HG03342 (cell line): Measurements from ENCODE around the gene TBPL1.
A peak's percentile ranks its signal among the peaks of the same experiment; 100 is the strongest.

Experiments
- ATAC-seq: cut with Tn5 transposase; IDR thresholded peaks from one replicate; pipeline ENCODE4 v1.9.1; 2021; ENCODE audit warnings: mild to moderate bottlenecking, moderate library complexity; ENCODE audit not compliant: unreplicated experiment

The TBPL1 gene

DNA sequence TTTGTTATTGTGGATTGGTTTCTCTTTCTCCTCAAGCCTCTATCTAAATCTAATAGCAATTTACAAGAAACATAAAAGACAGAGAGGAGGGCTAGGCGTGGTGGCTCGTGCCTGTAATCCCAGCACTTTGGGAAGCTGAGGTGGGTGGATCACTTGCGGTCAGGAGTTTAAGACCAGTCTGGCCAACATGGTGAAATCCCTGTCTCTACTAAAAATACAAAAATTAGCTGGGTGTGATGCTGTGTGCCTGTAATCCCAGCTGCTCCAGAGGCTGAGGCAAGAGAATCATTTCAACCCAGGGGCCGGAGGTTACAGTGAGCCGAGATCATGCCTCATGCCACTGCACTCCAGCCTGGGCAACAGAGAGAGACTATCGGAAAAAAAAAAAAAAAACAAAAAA lies 52.8 kb downstream of the TBPL1 start:
- ATAC-seq: no peak

DNA sequence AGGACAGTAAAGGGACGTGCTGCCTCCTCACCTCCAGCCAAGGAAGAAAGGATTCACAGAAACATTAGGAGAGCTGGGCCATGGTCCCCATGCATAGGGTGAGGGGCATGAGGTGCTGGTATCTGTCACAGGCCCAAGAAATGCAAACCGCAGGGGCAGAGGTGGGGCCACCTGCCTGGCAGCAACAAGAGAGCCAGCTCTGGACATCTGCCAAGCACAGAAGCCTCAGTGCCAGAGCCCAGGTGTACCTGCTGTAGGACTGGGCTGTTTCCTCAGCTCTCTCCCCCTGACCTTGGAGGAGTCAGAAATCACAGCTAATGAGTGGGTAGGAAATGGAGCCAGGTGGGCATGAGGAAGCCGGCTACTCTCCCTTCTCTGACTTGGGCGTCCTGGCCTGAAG lies 54.1 kb downstream of the TBPL1 start:
- no peak for ATAC-seq

DNA sequence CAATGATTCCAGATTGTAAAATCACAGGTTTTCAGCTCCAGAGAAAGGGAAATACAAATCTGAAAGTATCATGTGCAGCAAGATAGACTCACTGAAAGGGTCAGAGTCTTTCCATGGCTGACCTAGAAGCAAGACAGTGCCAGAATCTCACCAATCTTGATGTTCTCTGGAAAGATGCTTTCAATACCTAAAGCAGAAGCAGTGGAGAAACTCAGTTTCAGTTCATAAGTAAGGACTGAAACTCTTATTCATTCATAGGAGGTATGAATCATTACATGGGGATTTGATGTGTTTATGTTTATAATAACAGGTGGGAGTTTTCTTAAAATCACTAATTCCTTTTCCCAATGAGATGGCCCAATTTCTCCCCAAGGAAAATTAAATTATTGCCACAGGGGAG lies 56.9 kb downstream of the TBPL1 start:
- no peak for ATAC-seq

DNA sequence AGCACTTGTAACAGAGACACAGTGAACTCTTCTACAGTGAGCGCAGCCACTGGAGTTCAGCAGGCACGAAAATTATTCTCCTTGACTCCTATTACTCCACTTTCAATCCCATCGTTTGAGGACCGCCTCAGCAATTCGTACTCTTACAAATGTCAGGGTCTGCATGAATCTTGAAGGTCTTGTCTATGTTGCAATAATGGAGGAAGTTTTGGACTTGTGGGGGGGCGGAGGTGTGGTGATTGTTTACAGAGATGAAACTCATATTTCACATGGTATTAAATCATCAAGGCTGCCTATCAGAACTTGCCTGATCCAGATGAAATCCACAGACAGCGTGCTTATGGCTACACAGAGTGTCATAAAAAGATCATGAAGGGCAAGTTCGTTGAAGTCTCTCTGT lies 57.4 kb downstream of the TBPL1 start:
- ATAC-seq: no peak

DNA sequence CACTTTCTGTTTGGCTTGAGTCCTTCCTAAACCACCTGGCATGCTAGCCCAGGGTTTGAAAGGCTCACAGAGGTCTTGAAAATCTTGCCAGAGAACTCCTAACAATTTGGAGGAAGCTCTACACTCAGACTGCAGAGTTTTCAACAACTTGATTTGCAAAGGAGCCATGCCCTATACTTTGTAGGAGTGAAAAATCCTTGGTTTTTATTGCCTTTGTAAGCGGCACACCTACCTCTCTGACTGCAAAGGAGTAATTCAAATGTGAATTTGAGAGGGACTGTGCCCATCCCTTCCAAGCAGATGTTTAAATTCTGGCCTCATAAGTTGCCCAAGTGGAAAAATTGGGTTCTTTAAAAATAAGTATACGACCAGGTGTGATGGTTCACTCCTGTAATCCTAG lies 58.0 kb downstream of the TBPL1 start:
- no peak for ATAC-seq

DNA sequence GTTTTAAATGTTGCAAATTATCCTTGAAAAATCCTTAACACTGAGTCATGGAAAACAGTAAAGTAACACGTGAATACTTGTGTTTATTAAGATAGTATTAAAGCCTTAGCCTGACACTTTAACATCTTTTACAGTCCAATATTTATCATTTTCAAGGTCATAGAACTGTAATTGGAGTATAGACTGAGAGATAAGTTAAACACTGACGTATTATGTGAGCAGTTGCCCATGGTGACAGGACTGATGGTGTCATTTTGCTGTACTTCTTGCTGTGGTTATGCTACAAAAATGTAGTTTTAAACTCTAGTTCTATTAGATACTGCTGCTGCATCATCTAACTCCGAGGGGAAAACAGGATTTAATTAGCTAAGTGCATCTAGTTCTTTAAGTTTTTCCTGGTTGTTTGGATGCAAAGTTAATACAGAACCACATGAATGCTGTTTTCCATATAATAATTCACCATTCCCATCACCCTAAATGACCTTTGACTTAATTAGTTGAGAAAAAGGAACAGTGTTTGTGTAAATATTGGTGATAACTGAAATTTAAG lies 61.6 kb downstream of the TBPL1 start:
- ATAC-seq: no peak

DNA sequence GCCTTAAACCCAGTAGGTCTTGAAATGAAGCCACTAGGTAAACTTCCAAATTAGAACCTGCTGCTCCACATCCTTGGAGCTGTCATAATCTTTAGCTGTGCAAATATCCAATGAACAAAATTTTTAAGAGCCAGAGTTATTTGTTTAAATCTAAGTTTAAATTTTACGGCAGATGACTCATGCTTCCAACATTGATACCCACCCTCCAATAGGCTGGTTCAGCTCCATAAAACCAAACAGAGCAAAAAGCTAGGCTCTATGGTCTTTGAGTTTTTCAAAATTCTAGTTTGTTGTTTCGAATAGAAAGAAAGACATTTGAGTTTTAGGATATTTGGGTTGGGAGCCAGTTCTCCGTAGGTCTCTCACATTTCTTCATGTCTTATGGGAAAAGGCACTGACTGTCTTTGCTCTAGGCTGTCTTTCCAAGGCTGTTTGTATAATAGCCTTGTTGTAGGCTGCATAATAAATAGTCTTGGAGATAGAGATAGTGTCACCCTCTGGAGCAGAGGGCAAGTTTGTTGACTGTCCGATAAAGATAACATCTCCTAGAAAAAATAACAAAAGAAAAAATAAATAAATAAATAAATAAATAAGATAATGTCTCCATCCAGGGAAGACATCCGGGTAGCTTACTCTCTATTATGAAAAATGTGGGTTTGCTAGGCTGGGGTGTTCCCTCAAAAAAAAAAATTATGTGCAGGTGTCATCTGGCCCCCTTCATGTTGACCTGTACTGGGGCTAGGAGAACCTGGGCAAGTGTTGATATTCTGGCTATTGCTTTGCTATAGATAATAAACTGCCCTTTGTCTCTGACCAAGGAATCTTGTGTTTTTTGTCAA lies 62.9 kb downstream of the TBPL1 start:
- ATAC-seq: no peak

DNA sequence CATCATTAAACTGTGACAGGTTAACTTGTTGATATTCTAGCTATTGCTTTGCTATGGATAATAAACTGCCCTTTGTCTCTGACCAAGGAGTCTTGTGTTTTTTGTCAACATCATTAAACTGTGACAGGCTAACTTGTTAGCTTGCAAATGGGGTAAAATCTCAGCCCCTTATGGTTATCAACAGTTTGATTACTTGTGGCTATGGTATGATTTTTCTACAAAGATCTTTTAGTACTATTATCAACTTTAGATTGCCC lies 63.5 kb downstream of the TBPL1 start:
- ATAC-seq: no peak

DNA sequence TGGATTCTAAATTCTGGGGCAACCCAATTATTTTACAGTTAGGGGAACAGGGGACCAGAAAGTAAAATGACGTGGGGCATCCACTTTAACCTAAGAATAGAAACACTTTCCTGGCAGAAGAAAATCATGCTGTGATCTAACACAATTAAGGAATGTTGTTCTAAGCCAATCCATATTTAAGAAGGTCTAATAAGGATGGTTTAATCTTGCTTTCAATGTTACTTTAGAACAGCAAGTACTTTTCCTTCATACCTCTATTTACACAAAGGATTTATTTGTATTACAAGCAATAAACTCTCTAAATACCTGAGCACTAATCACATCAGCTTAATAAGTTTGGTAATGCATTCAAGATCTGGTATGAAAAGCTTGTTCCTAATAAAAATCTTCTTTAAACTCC lies 67.0 kb downstream of the TBPL1 start:
- ATAC-seq: no peak

DNA sequence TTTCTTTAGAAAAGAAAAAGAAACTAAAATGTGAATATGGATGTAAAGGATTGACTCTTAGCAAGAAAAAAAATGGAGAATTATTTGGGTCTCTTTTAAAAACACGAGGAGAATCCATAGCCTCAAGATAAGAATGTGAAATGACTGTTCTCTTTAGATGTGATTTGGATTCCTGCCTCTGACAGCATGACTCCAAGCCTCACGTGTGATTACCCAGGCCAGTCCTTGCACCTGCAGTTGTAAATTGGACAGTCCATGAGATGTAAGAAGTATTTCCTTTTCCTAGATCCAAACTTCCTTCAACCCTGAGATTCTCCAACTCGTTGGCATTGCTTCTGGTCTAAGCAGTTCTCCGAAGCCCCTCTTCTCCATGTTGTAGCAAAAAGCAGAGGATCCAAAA lies 67.5 kb downstream of the TBPL1 start:
- ATAC-seq: no peak

DNA sequence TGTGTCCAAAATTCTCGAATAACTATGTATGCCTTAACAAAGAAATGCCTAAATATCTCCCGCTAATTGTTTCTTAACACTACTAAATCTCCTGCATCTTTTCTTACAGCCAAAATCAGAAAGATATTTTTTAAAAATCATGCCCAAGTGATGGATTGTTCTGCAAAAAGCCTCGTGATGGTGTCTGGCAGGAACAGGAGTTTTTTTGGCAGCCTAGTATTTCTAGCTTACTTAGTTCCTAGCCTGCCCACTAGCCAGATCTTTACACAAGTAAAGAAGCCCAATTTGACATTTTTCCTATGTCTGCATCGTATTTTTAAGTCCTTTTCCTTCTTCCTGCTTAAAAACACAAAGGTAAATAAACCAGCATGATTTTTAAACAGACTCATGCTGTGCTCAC lies 67.9 kb downstream of the TBPL1 start:
- ATAC-seq: no peak

DNA sequence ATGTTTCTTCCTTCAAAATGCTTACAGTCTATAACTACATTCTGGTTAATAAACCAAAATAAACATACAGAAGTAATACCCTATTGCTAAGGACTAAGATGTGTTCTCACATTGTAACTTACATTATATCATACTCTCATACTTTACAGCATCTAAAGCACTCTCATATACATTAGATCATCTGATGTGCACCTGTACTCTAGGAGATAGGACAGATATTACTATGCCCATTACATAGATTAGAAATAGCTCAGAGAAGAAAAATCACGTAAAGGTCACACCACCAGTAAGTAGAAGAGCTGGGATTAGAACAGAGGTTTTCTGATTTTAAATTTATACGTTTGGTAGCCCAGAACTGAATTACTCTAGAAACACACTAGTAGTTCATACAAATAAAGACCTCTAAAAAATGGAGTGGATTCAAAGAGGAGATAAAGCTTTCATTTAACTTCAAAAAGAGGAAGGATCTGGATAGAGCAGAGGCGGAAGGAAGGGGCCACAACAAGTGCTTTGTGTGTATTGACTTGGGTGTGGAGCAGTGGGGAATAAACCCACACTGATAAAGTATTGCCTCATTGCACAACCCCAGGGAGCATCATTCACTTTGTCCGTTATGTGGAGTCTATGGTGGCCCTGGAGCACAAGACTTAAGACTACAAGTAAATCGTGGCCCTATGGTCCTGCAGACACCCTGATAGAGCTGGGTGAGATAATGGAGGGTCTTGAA lies 68.5 kb downstream of the TBPL1 start:
- no peak for ATAC-seq

DNA sequence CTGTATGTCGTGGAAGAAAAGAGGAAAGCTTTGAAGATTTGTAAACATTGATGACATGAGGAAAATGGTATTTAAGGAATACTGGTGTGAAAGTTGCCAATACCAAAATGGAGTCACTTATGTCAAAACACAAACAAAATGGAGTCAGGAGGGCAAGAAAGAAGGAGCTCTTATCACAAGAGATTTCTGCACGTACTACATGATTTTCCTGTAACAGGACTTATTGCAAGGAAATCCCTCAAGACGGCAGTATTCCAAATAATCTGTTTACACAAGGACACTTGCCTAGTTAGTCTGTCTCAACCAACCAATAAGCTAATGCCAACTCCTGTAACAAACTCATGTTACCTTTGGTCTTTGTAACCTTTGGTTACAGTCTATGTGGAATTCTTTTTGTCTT lies 69.6 kb downstream of the TBPL1 start:
- no peak for ATAC-seq

DNA sequence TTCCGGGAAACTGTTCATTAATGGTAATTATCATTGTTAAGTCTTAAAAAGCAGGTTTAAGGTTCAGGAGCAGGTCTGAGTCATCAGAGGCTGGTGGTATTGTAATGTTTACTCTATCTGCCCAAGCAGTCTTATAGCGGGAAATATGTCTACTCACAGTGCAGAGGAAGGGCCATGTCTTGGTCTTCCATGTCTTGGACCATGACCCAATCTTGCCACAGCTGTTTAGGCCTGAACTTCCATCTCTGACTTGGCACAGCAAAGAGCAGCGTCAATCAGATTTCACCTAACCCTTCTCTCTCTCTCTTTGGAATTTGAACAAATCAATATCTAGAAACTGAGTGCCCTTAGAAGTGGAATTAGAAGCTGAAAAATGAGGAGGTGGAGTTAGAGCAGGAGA lies 73.6 kb downstream of the TBPL1 start:
- ATAC-seq: no peak

DNA sequence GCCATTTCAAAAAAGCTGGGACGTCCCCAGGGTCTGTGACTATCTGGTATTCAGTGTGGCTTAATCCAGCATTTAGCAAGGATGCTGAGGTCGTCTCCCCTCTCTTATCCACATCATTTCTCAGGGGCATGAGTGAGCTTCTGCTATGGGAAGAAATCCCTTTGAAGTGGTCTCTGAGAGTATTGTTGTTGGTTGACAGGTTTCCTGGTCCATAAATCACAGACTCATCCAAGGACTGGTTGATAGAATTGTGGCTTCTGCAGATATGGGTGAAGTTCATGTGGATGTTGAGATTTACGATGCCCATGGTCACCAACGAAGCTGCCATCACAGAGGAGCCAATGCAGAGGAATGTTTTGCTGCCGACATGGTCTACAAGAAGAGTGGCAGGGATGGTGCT lies 75.4 kb downstream of the TBPL1 start:
- no peak for ATAC-seq

DNA sequence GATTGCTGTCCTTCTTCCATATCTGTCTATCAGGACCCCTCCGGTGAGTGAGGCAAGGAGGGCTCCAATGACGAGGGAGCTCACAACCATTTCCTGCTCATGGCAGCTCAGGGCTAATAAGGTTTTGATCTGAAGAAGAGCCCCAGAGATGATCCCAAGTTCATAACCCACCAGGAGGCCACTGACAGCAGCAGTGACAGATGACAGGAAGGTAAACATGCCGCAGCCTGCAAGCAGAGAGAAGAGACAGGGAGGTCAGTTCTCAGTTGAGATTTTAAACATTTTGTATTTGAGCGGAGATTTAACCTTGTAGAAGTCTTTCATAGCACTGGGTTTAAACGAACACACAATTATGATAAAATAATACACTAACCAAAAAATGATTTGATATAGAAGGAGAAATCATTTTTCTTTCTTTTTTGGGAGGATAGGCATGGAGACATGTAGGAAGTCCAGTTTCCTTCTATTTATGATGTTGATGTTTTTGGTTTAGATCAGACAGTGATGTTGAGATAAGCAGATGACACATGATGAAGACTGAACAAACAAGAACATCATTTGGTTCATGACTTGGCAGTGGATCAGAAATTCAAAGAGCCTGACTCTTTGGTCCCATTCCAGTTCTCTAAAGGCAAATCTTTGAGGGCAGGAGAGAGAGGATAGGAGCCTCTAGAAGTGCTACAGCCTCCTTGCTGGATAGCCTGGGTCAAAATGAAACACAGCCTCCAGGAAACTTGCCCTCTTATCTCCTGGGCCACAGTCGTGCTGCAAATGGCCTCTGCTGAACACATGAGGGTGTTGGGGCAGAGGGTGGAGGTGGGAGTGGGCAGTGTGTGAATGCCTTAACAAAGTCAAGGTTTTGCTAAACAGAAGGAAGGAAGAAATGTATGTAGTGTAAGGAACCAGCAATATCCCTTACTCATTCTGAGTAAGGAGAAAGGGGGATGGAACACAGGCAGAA lies 76.8 kb downstream of the TBPL1 start:
- no peak for ATAC-seq

DNA sequence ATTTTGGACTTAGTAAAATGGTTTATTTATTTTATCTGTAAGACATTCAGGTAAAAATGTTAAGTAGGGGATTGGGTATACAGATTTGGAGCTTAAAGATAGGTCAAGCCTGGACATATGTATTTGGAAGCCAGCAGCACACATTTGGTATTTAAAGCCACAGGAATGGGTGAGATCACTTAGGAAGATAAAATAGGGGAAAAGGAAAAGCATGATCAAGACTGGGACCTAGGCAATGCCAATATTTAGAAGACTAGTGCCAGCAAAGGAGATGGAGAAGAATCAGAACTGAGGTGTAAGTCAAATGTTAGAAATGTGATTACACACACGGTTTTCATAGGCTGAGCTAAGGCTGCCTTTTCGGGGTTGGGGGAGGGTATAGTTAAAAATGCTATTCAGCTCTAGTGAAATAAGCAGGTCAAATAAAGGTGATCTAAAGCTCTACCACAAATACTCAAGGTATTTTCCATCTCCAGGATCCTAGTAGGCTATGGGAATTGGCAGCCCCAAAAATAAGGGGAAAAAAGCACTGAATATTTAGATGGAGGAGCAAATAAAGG lies 78.8 kb downstream of the TBPL1 start:
- no peak for ATAC-seq

DNA sequence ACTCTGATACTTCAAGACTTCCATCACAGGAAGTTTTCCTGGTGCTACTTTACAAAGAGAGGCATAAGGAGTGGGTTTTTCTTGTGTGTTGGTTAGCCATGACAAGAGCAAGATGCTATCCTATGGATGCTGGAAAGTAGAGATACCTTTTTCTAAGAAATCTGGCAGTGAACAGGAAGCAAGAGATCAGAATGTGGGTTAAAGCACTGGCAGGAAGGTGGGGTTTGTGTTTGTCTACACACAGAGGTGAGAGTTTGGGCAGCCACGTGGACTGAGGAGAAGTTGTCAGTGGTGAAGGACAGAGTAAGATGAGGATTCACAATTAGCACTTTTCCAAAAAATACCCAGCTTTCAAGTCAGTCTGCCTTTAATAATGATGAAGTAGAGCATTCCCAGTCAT lies 81.5 kb downstream of the TBPL1 start:
- ATAC-seq: no peak

DNA sequence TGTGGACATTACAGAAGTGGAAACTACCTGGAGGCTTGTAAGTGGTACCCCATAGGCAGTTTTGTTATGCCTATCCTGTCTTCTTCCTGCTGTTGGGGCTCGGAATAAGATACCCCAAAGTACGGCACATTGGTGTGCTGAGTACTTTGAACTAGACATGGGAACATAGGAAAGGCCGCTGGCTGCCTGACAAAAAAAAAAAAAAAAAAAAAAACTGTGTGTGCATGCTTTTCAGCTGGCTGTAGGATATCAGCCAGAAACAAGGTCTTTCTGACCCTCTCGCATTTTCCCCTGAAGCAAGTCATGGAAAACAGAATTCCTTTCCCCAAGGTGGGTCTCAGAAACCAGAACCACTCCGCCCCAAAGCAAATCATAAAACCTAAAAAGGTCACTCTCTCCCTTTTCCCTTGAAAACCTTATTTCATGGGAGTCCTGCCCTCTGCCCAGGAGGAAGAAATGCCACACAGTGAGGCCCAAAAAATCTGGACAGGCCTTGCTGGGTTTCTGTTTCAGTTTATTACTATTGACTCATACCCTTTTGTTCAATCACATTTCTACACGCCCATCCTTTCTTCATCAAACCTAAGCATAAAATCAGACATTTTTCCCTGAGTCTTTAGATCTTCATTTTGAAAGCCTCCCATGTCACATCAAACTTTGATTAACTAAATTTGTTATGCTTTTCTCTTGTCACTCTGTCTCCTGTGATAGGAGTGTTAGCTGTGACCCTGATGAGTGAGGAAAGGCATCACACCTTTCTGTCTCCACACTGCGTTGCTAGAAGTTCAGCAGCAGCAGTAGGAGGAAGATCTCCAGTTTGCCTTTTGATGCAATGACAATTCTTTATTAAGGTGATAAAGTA lies 82.2 kb downstream of the TBPL1 start:
- ATAC-seq: peak; percentile 39

DNA sequence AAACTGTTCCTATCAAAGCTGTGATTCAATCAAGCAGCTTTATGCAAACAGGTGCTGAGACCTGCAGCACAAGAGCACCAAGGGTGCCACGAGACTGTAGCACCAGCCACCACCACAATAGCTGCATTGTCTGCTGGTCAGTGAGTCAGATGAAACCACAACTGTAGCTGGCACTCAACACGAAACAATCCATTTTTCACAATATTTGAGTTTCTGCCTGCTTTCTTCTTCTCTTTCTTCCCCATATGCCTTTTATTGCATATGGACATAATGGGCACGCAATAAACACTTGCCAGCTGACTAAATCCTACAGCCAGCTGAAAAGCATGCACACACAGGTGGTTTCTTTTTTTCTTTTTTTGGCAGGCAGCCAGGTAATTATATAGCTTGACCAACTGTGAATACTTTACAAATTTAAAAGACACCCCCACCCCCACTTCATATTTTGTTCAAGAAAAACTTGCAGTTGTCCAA lies 82.8 kb downstream of the TBPL1 start:
- peak; percentile 71 for ATAC-seq
